GM18868 (cell line): ENCODE data around the gene FUS.

ENCODE experiments used
- ATAC-seq: cut with Tn5 transposase; IDR thresholded peaks from one replicate; pipeline ENCODE4 v1.9.1; 2021; ENCODE audit warnings: mild to moderate bottlenecking, moderate library complexity; ENCODE audit not compliant: unreplicated experiment

The FUS gene

DNA sequence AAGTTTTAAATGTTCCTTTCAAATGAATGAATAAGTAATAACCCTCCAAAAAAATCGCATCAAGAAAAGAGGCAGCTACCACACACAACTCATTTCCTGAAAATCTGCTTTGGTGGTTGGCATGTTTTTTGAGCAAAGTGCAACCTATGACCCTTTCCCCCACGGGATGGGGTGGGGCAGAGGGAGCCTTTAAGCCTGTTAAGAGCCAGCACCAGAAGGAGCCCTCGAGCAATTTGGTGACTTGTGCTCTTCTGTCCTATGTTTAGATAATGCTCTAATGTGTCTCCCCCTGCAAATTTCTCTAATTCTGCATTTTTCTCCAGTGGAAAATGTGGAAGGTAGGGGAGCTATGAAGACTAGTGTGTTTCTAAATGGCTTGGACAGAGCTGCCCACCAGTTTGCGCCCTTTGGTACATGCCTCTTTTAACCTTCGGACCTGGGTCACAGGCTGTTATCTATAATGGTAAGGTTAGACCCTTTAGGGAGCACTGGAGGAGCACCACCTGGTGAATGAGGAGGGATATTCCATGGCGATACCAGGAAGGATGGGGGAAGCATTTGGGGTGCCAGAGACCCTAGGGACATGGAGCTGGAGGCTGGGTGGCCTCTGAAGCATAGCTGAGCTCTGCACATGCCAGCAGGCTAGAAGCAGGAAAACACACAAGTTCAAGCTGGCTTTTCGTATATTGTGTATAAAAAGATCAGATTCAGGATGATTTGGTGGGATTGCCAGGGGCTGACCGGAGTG is 21.1 kb downstream of the FUS start:
- ATAC-seq, result no peak

- peak; percentile 53 for ATAC-seq
Measured at GRCh38 chr16:31201582-31202413, 21.9 kb downstream of the FUS start.

DNA sequence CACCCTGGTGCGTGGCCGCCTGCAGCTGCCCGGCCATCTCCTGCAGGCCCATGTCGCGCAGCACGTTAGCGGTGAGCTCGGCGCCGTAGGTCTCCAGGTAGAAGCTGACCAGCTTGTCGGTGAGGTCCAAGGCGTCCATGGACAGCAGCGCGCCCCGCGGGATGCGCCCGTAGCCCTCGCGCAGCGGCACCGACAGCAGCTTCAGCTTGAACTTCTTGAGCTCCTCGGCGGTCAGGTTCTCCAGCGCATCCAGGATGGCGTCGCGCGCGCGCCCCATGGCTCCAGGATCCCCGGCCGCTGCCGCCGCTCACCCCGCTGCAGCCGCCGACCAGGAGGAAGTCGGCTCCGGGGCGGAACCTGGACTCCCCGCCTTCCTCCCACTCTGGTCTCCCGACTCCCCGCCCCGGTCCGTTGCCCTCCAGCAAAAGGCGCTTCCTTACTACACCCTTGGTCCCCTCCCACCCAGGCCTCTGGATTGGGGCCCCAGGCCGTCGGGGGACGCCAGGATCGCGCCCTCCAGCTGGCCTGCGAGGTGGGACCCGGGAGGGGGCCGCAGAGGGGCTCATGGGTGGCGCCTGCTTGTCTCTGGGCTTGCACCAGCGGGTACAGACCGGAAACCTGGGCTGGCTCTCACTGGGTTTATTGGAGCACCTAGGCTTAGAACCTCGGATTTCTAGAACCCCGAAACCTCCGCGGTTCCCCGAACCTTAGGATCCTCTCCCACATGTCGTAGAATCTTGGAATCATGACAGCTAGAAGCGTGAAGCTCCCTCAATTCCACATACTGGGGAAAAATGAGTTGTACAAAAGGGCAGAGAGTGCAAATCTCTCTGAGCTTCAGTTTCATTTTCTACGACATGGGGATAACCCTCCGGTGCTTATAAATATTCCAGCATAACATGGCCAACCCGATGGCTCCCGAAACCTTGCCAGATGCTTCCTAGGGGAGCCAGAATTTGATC is 22.8 kb downstream of the FUS start, which contains the start of gene PYCARD:
PYCARD (minus strand) TSS at position 347 of the 962 bp plus-strand sequence; CDS start at position 277, 70 bp downstream.
- peak; percentile 37 for ATAC-seq

GRCh38 chr16:31204871-31205666 is 25.1 kb downstream of the FUS start:
- ATAC-seq, result no peak

DNA sequence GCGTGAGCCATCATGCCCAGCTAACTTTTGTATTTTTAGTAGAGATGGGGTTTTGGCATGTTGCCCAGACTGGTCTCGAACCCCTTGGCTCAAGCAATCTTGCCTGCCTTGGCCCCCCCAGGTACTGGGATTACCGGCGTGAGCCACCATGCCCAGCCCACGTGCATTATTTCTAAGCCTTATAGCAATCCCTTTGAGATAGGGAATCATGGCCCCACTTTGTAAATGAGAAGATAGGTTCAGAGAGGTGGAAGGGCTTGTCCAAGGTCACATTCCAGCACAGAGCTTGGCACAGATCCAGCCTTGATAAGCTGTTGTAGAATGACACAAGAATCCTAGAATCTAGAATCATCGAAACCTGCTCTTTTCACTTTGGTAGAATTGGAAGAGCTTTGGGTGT is 26.8 kb downstream of the FUS start:
- no peak for ATAC-seq

DNA sequence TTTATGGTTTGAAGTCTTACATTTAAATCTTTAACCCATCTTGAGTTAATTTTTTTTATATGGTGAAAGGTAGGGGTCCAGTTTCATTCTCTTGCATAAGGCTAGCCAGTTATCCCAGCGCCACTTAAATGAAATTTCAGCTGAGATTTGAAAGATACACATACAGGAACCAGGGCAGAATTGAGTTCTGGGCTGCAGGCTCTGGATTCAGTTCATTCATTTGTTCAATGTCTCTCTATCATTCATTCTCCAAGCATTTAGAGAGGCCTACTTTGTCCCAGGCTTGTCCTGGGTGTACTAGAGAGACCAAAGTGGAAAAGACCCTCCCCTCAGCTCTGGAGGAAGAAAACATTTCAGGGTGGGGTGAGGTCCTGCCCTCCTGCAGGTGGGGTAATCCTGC is 33.4 kb downstream of the FUS start:
- ATAC-seq, result no peak

DNA sequence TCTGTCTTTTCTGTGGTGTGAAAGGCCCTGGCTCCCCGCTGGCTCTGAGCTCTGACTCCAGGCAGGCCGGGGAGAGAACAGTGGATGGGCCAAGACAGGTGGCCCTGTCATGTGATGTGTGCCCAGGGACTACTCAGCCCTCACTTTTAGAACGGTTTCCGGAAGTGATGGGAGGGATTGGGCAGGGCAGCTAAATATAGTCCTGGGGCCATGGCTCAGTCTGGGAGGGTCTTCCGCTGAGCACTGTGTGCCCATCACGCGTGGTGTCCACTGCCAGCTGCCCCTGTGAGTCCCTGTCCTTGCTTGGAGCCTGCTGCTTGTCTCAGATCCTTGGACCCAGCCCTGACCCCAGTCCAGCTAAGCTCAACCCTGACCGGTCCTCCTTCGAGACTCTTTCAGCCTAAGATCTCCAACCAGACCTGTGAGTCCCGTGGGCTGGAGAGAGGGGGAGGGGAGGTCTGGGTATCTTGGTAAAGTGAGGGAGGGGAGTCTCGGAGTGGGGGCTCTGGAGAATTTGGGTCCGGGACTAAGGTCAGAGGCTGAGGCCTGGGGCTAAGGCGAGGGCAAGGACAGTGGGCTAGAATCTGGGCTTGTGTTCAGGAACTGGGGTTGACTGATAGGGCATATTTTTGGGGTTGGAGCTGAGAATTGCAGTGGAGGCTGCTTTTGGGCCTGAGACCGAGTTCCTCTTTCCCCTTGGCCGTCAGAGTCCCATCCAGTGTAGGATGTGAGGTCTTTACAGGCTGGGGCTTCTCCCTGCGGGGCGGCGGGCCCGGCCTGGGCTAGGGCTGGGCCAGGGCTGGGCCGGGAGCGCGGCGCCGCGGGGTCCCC is 34.2 kb downstream of the FUS start, which contains the start of gene TRIM72:
TRIM72 (plus strand) TSS at position 243 of the 831 bp plus-strand sequence. CDS start 620 bp downstream, outside the sequence.
- ATAC-seq, result no peak

DNA sequence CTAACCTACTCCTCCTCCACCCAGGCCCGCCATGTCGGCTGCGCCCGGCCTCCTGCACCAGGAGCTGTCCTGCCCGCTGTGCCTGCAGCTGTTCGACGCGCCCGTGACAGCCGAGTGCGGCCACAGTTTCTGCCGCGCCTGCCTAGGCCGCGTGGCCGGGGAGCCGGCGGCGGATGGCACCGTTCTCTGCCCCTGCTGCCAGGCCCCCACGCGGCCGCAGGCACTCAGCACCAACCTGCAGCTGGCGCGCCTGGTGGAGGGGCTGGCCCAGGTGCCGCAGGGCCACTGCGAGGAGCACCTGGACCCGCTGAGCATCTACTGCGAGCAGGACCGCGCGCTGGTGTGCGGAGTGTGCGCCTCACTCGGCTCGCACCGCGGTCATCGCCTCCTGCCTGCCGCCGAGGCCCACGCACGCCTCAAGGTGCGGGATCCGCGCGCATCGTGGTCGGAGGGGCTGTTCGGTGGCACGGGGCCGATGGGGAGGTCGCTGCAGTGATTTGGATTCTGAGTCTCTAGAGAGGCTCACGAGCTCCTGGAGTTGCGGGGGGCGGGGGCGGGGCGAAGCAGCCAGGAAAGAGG is 34.9 kb downstream of the FUS start:
- ATAC-seq, result no peak

DNA sequence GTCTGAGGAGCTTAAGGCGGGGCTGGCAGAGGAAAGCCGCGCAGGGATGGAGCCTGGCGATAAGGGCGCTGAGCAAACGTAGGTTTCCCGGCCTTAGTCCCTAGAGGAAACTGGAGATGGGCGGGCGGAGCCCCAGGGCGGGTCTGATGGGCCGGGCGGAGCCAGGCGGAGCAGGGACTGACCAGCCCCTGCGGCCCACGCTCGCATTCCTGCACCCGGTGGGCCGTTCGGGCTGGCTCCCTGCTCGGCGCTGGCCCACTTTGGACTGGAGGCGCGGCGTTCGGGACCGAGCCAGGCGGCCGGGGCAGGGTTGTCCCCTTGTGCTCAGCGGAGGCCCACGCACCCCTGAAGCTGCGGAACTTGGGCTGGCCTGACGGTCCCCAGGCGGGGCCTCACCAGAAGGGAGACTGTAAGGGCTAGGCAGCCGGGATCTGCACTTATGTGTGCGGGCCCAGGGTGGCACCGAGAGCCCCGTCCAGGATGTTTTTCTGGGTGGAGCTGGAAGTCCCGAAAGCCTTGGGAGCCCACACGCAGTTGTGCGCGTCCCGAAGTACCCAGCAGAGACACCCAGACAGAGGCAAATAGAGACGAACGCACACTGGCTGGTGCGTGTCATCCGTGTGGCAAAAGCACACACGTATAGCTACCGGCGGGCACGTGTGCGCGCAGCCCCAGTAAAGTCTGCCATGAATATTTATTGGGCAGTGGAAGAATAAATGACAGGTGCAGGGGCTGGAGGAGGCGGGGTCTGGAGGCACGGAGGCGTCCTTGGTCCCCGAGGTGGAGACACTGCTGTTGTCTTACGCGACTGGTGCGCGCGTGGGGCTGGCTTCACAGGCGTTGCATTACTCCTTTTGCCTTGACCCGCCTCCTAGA is 35.6 kb downstream of the FUS start:
- no peak for ATAC-seq

DNA sequence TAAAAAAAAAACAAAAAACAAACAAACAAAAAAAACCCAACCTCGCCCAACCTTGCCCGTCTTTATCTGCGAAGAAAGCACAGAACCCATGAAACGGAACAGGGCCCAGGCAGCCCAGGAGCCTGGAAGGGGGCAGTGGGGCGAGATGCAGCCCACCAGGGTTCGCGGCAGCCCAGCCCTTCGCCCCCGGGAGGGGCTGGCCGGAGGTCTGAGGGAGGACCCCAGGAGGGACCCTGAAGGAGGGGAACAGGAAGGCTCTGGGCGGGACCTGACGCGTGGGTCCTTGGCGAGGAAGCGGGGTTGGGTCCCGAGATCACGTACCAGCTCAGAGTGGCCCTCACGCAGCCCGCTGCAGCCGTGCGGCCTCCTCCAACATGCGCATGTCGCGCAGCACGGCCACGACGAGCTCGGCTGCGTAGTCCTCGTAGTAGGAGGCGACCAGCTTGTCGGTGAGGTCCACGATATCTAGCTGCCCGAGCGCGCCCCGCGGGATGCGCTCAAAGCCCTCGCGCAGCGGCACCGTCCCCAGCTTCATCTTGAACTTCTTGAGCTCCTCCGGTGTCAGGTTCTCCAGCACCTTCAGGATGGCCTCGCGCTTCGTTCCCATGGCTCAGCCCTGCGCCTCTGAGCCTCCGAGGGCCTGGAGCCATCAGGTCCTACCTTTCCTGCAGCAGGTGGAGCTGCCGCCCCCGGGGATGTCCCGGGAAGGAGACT is 36.6 kb downstream of the FUS start, which contains the start of gene PYDC1:
PYDC1 (minus strand) TSS at position 714 of the 714 bp plus-strand sequence; CDS start at position 607, 107 bp downstream.
- no peak for ATAC-seq

DNA sequence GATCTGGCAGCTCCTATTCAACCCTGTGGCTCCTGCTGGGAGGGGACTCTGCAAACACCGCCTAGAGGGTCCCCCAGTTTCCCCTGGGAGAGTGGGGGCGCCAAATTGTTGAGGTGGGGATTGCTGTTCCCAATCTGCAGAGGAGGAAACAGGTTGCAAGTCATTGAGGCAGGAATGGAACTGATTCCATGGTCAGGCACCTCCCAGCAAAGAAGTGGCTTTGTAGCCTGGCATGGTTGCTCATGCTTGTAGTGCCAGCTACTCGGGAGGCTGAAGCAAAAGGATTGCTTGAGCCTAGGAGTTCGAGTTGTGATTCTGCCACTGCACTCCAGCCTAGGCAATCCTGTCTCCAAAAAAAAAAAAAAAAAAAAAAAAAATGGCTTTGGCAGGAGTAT is 37.2 kb downstream of the FUS start:
- ATAC-seq, result no peak

- no peak for ATAC-seq
Measured at GRCh38 chr16:31219154-31219741, 39.3 kb downstream of the FUS start.

DNA sequence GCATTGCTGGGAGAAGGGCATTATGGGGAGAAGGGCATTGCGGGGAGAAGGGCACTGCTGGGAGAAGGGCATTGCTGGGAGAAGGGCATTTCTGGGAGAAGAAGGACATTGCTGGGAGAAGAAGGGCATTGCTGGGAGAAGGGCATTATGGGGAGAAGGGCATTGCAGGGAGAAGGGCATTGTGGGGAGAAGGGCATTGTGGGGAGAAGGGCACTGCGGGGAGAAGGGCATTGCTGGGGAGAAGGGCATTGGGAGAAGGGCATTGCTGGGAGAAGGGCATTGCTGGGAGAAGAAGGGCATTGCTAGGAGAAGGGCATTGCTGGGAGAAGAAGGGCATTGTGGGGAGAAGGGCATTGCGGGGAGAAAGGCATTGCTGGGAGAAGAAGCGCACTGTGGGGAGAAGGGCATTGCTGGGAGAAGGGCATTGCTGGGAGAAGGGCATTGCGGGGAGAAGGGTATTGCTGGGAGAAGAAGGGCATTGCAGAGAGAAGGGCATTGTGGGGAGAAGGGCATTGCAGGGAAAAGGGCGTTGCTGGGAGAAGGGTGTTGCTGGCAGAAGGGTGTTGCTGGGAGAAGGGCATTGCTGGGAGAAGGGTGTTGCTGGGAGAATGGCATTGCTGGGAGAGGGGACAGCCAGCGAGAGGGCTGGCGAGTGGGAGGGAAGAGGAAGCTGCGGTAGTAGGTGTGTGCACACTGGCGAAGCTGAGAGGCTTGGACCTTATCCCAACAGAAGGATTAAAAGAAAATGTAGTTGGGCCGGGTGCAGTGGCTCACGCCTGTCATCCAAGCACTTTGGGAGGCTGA is 41.6 kb downstream of the FUS start:
- no peak for ATAC-seq

GRCh38 chr16:31223044-31223443 is 43.1 kb downstream of the FUS start:
- no peak for ATAC-seq

- ATAC-seq, result no peak
Measured at GRCh38 chr16:31224092-31224955, 44.4 kb downstream of the FUS start.
